ENCODE measurements around the gene CREB5.

DNA sequence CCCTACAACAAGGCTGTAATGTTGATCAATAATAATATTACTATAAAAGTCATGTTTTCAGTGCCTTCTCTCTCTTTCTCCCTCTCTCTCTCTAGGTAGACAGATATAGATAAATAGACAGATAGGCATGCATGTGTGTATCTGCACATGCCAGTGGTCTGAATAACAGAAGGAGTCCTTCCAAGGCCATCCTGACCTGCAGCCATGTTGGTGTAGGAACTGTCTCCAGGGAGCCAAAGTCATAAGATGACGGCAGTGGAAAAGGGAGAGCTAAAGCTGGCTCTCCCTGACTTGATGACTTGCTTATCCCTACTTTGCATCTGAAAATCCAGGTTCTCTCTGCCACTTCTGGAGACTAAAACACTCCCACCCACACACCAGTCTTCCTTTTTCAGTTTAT, 432.8 kb downstream of the CREB5 start:
- TF ChIP-seq GATA2 (IDR thresholded peaks at IDR 0.05; ENCODE audit: low read depth, low read length) = no peak
- no peak for TF ChIP-seq GATA3 (IDR thresholded peaks at IDR 0.05; ENCODE audit: low read depth, low read length)

Measured in SH-SY5Y (cell line).